Measurements from ENCODE around the gene REP15. TPM values are rescaled to one million over a fixed set of nuclear protein-coding genes. Genes with fewer than 3 reads are reported as not detected.

Gene REP15
- total and polyA plus RNA-seq, 4 donors = 0.63 to 2.1 (median 1.7) TPM

- no peak for TF ChIP-seq CTCF (IDR thresholded peaks at IDR 0.05; ENCODE audit: control extremely low read depth, extremely low read depth)
- H3K4me3 ChIP-seq = no peak overlapping the region
- H3K27me3 ChIP-seq (ENCODE audit: control insufficient read depth in 3 of 3, insufficient read depth in 3 of 3, low read length in 2 of 3) = no peaks in the 10 kb centered on the region
- peaks cover 0 to 2% (median 0%) of the 10 kb centered on the region in 4 donors for H3K9me3 ChIP-seq (ENCODE audit: control insufficient read depth in 4 of 4, insufficient read depth in 3 of 4, low read length in 3 of 4)
- H3K27ac ChIP-seq (ENCODE audit: low read depth in 1 of 2, low read length in 1 of 2) = no peak overlapping the region
- H3K9ac ChIP-seq (ENCODE audit: insufficient read depth in 1 of 2, low read length in 2 of 2) = no peak overlapping the region
- ATAC-seq (ENCODE audit: insufficient read depth, low FRiP score) (no peak), DNase-seq (no peak)
- H3K4me1 ChIP-seq (ENCODE audit: control insufficient read depth in 5 of 5, insufficient read depth in 5 of 5, low read length in 5 of 5) = no peaks in the 10 kb centered on the region
- H3K36me3 ChIP-seq (ENCODE audit: control insufficient read depth in 4 of 4, insufficient read depth in 4 of 4, low read length in 4 of 4) = peaks cover 19 to 53% (median 39%) of the 10 kb centered on the region in 4 donors
These were observed 15.6 kb upstream of the REP15 start for GRCh38 chr12:27680619-27681018.

- Histone ChIP-seq H3K4me1 (ENCODE audit: control insufficient read depth in 5 of 5, insufficient read depth in 5 of 5, low read length in 5 of 5) (no peaks in the 10 kb centered on the region), H3K36me3 (ENCODE audit: control insufficient read depth in 4 of 4, insufficient read depth in 4 of 4, low read length in 4 of 4) (peaks cover 17 to 50% (median 34%) of the 10 kb centered on the region in 4 donors), H3K9me3 (ENCODE audit: control insufficient read depth in 4 of 4, insufficient read depth in 3 of 4, low read length in 3 of 4) (peaks cover 0 to 2% (median 0%) of the 10 kb centered on the region in 4 donors), H3K27me3 (ENCODE audit: control insufficient read depth in 3 of 3, insufficient read depth in 3 of 3, low read length in 2 of 3) (no peaks in the 10 kb centered on the region), H3K9ac (ENCODE audit: insufficient read depth in 1 of 2, low read length in 2 of 2) (no peak overlapping the region), H3K27ac (ENCODE audit: low read depth in 1 of 2, low read length in 1 of 2) (no peak overlapping the region), H3K4me3 (no peak overlapping the region)
- no peak for DNase-seq
- no peak for TF ChIP-seq CTCF (IDR thresholded peaks at IDR 0.05; ENCODE audit: control extremely low read depth, extremely low read depth)
- ATAC-seq (ENCODE audit: insufficient read depth, low FRiP score) = no peak
- WGBS, 2 donors = 95 to 98% methylated on average over 2 of the region's 2 CpGs
These were observed 13.7 kb upstream of the REP15 start for GRCh38 chr12:27682534-27682933.

GRCh38 chr12:27685274-27685673 lies 11.0 kb upstream of the REP15 start:
- Histone ChIP-seq H3K27me3 (ENCODE audit: control insufficient read depth in 3 of 3, insufficient read depth in 3 of 3, low read length in 2 of 3) (no peaks in the 10 kb centered on the region), H3K9ac (ENCODE audit: insufficient read depth in 1 of 2, low read length in 2 of 2) (no peak overlapping the region), H3K36me3 (ENCODE audit: control insufficient read depth in 4 of 4, insufficient read depth in 4 of 4, low read length in 4 of 4) (peaks cover 21 to 59% (median 32%) of the 10 kb centered on the region in 4 donors), H3K4me3 (no peak overlapping the region), H3K27ac (ENCODE audit: low read depth in 1 of 2, low read length in 1 of 2) (no peak overlapping the region), H3K9me3 (ENCODE audit: control insufficient read depth in 4 of 4, insufficient read depth in 3 of 4, low read length in 3 of 4) (no peaks in the 10 kb centered on the region), H3K4me1 (ENCODE audit: control insufficient read depth in 5 of 5, insufficient read depth in 5 of 5, low read length in 5 of 5) (no peaks in the 10 kb centered on the region)
- no peak for TF ChIP-seq CTCF (IDR thresholded peaks at IDR 0.05; ENCODE audit: control extremely low read depth, extremely low read depth)
- ATAC-seq (ENCODE audit: insufficient read depth, low FRiP score) = no peak
- WGBS, 2 donors = 63 to 66% methylated on average over 2 of the region's 2 CpGs
- DNase-seq = no peak

- H3K9me3 ChIP-seq (ENCODE audit: control insufficient read depth in 4 of 4, insufficient read depth in 3 of 4, low read length in 3 of 4) = no peaks in the 10 kb centered on the region
- peaks cover 23 to 64% (median 32%) of the 10 kb centered on the region in 4 donors for H3K36me3 ChIP-seq (ENCODE audit: control insufficient read depth in 4 of 4, insufficient read depth in 4 of 4, low read length in 4 of 4)
- no peak for ATAC-seq (ENCODE audit: insufficient read depth, low FRiP score)
- no peak for DNase-seq
- no peaks in the 10 kb centered on the region for H3K27me3 ChIP-seq (ENCODE audit: control insufficient read depth in 3 of 3, insufficient read depth in 3 of 3, low read length in 2 of 3)
- H3K4me3 ChIP-seq = no peak overlapping the region
- no peak overlapping the region for H3K9ac ChIP-seq (ENCODE audit: insufficient read depth in 1 of 2, low read length in 2 of 2)
- H3K27ac ChIP-seq (ENCODE audit: low read depth in 1 of 2, low read length in 1 of 2) = no peak overlapping the region
- H3K4me1 ChIP-seq (ENCODE audit: control insufficient read depth in 5 of 5, insufficient read depth in 5 of 5, low read length in 5 of 5) = no peaks in the 10 kb centered on the region
- no peak for TF ChIP-seq CTCF (IDR thresholded peaks at IDR 0.05; ENCODE audit: control extremely low read depth, extremely low read depth)
These were observed 10.1 kb upstream of the REP15 start for GRCh38 chr12:27686147-27686546.

Measured in lung (tissue), 12 donors.